ENCODE measurements around the gene MCTP2. TPM values are rescaled to one million over a fixed set of nuclear protein-coding genes. Genes with fewer than 3 reads are reported as not detected.
A peak's percentile ranks its signal among the peaks of the same experiment; 100 is the strongest.

The MCTP2 gene
- polyA plus RNA-seq, 3 donors, result 2.4 to 7.4 (median 7.3) TPM

- peak overlapping the region in 2 of 3 experiments; percentile 4 to 31 for H3K4me3 ChIP-seq (replicated peaks in 1 of 3; ENCODE audit: low read depth in 2 of 3, low read length in 3 of 3)
- H3K36me3 ChIP-seq (replicated peaks in 1 of 2; ENCODE audit: control insufficient read depth in 1 of 2, insufficient read depth in 2 of 2, low read length in 2 of 2), result no peaks in the 10 kb centered on the region
- peaks cover 41% of the 10 kb centered on the region for H3K4me1 Mint-ChIP-seq
- H4K20me1 ChIP-seq (ENCODE audit: insufficient read depth, low read length), result no peaks in the 10 kb centered on the region
- peak overlapping the region; percentile 3 to 72 for H3K4me3 Mint-ChIP-seq
- no peaks in the 10 kb centered on the region for H3K9me3 ChIP-seq (replicated peaks in 1 of 2; ENCODE audit: control insufficient read depth in 1 of 2, insufficient read depth in 1 of 2, low read length in 2 of 2)
- no peak for TF ChIP-seq CTCF (IDR thresholded peaks at IDR 0.05)
- H3K4me1 ChIP-seq (ENCODE audit: control insufficient read depth in 1 of 2, insufficient read depth in 2 of 2, low read length in 2 of 2), result peaks cover 27 to 35% of the 10 kb centered on the region in 2 donors
- H3K27me3 ChIP-seq (ENCODE audit: control insufficient read depth in 2 of 2, insufficient read depth in 2 of 2, low read length in 2 of 2), result no peaks in the 10 kb centered on the region
- peak overlapping the region; percentile 40 for H3K4me2 ChIP-seq (replicated peaks; ENCODE audit: extremely low read depth, low read length, poor library complexity, severe bottlenecking)
- WGBS (ENCODE audit: insufficient coverage), result 0% methylated on average over 1 of the region's 6 CpGs
- H3K27ac ChIP-seq (ENCODE audit: low read depth in 1 of 2, low read length in 2 of 2), result no peak overlapping the region
- peak overlapping the region in 4 of 7 donors; percentile 12 to 80 (median 62) for H3K27ac Mint-ChIP-seq
- peaks cover 0 to 1% (median 0%) of the 10 kb centered on the region in 3 donors for H3K27me3 Mint-ChIP-seq (ENCODE audit: low read depth in 3 of 3)
- peak; percentile 17 to 42 (median 32) for DNase-seq
- intact Hi-C loops (cut with micrococcal nuclease), result no loop called here
- peaks cover 5% of the 10 kb centered on the region for H3K79me2 ChIP-seq (ENCODE audit: insufficient read depth, low read length)
- no peak overlapping the region for H3K9ac ChIP-seq (ENCODE audit: insufficient read depth, low read length, poor library complexity, severe bottlenecking)
- H2AFZ ChIP-seq (ENCODE audit: insufficient read depth, low read depth, low read length, poor library complexity, severe bottlenecking), result peak overlapping the region; percentile 41
- H3K9me3 Mint-ChIP-seq, result peaks cover 0 to under 1% (median 0%) of the 10 kb centered on the region in 7 donors
- H3K36me3 Mint-ChIP-seq, result peaks cover 11 to 29% of the 10 kb centered on the region in 2 donors
Measured at GRCh38 chr15:94297558-94297957, 66.2 kb downstream of the MCTP2 start.

GRCh38 chr15:94298364-94298763 lies 67.0 kb downstream of the MCTP2 start:
- intact Hi-C loops (cut with micrococcal nuclease), result no loop called here
- H3K36me3 Mint-ChIP-seq, result peaks cover 18 to 36% of the 10 kb centered on the region in 2 donors
- peaks cover 5% of the 10 kb centered on the region for H3K79me2 ChIP-seq (ENCODE audit: insufficient read depth, low read length)
- TF ChIP-seq CTCF (IDR thresholded peaks at IDR 0.05), result no peak
- H3K9me3 Mint-ChIP-seq, result peaks cover 0 to 3% (median 0%) of the 10 kb centered on the region in 7 donors
- no peak for DNase-seq
- no peaks in the 10 kb centered on the region for H3K36me3 ChIP-seq (replicated peaks in 1 of 2; ENCODE audit: control insufficient read depth in 1 of 2, insufficient read depth in 2 of 2, low read length in 2 of 2)
- no peaks in the 10 kb centered on the region for H4K20me1 ChIP-seq (ENCODE audit: insufficient read depth, low read length)
- peaks cover 40% of the 10 kb centered on the region for H3K4me1 Mint-ChIP-seq
- no peak overlapping the region for H3K4me3 ChIP-seq (replicated peaks in 1 of 3; ENCODE audit: low read depth in 2 of 3, low read length in 3 of 3)
- no peak overlapping the region for H3K4me2 ChIP-seq (replicated peaks; ENCODE audit: extremely low read depth, low read length, poor library complexity, severe bottlenecking)
- H2AFZ ChIP-seq (ENCODE audit: insufficient read depth, low read depth, low read length, poor library complexity, severe bottlenecking), result no peak overlapping the region
- WGBS (ENCODE audit: insufficient coverage), result 96% methylated on average over 6 of the region's 9 CpGs
- peak overlapping the region in 3 of 7 donors; percentile 6 to 80 (median 35) for H3K27ac Mint-ChIP-seq
- no peaks in the 10 kb centered on the region for H3K27me3 ChIP-seq (ENCODE audit: control insufficient read depth in 2 of 2, insufficient read depth in 2 of 2, low read length in 2 of 2)
- peaks cover 0 to 1% (median 0%) of the 10 kb centered on the region in 3 donors for H3K27me3 Mint-ChIP-seq (ENCODE audit: low read depth in 3 of 3)
- no peaks in the 10 kb centered on the region for H3K9me3 ChIP-seq (replicated peaks in 1 of 2; ENCODE audit: control insufficient read depth in 1 of 2, insufficient read depth in 1 of 2, low read length in 2 of 2)
- H3K4me3 Mint-ChIP-seq, result no peak overlapping the region
- peaks cover 27 to 35% of the 10 kb centered on the region in 2 donors for H3K4me1 ChIP-seq (ENCODE audit: control insufficient read depth in 1 of 2, insufficient read depth in 2 of 2, low read length in 2 of 2)
- no peak overlapping the region for H3K9ac ChIP-seq (ENCODE audit: insufficient read depth, low read length, poor library complexity, severe bottlenecking)
- H3K27ac ChIP-seq (ENCODE audit: low read depth in 1 of 2, low read length in 2 of 2), result no peak overlapping the region

All from CD14-positive monocyte (primary cell).